DOHH2 (cell line): ENCODE measurements around the gene RPL28.

Experiments
- EZH2phosphoT487 ChIP-seq: fragments of 200-600 bp; sonication (generic); IDR thresholded peaks from 2 replicates; pipeline ENCODE4 v1.6.1; 2017; ENCODE audit warnings: borderline replicate concordance, mild to moderate bottlenecking, antibody characterized with exemption, low read length, moderate library complexity, mixed read lengths
- TF ChIP-seq, protein P1 (sequence below): fragments of 200-600 bp; sonication (generic); IDR thresholded peaks from one replicate; pipeline ENCODE4 v1.5.1; 2014; ENCODE audit warnings: antibody characterized with exemption, mild to moderate bottlenecking, low read depth, low read length; ENCODE audit not compliant: poor library complexity, severe bottlenecking

DNA sequence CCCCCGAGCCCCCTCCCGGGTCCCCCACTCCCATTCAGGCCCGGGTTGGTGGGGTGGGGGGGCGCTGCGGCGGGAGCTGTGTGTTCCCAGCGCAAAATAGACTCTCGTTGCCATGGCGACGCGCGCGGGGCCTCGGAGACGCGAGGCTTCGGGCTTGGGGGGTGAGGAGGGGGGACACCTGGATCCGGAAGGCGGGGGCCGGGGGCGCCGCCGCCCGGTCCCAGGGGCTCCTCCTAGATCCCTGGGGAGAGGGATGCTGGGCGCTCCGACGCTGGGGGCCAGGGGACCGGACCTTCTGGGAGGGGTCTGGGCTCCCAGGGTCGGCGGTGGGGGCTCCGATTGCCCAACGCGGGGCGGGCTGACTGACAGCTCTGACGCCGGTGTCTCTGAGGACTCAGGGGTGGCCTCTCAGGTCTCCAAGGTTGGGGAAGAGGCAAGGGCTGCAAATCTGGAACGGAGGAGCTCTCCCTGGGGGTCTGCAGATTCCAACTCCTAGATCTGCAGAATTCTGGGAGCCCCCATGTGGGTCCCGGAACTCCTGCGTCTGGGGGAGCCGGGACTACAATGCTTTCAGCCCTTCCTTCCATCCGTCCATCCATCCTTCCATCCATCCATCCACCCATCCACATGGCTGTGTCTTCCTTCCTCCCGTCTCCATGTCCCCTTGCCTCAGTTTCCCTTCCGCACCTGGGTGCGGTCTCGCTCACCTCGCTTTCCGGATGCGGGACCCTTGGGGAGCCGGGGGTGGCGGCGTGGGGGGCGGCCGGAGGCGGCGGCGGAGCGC, 66.4 kb downstream of the RPL28 start:
- TF ChIP-seq, protein P1, sequence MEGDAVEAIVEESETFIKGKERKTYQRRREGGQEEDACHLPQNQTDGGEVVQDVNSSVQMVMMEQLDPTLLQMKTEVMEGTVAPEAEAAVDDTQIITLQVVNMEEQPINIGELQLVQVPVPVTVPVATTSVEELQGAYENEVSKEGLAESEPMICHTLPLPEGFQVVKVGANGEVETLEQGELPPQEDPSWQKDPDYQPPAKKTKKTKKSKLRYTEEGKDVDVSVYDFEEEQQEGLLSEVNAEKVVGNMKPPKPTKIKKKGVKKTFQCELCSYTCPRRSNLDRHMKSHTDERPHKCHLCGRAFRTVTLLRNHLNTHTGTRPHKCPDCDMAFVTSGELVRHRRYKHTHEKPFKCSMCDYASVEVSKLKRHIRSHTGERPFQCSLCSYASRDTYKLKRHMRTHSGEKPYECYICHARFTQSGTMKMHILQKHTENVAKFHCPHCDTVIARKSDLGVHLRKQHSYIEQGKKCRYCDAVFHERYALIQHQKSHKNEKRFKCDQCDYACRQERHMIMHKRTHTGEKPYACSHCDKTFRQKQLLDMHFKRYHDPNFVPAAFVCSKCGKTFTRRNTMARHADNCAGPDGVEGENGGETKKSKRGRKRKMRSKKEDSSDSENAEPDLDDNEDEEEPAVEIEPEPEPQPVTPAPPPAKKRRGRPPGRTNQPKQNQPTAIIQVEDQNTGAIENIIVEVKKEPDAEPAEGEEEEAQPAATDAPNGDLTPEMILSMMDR, result no peak
- TF ChIP-seq EZH2phosphoT487, result no peak
